Activated T-cell treated with anti-CD3 and anti-CD28 coated beads, Interleukin-2, amount 50 U/mL, for 1 hour (primary cell): ENCODE results near the gene NPTX2.

ENCODE experiments used
- DNase-seq: peaks from one replicate; pipeline ENCODE4 v3.0.0-alpha.2; 2020

NPTX2 gene

GRCh38 chr7:98619450-98620321, 2.6 kb downstream of the NPTX2 start:
- no peak for DNase-seq

DNA sequence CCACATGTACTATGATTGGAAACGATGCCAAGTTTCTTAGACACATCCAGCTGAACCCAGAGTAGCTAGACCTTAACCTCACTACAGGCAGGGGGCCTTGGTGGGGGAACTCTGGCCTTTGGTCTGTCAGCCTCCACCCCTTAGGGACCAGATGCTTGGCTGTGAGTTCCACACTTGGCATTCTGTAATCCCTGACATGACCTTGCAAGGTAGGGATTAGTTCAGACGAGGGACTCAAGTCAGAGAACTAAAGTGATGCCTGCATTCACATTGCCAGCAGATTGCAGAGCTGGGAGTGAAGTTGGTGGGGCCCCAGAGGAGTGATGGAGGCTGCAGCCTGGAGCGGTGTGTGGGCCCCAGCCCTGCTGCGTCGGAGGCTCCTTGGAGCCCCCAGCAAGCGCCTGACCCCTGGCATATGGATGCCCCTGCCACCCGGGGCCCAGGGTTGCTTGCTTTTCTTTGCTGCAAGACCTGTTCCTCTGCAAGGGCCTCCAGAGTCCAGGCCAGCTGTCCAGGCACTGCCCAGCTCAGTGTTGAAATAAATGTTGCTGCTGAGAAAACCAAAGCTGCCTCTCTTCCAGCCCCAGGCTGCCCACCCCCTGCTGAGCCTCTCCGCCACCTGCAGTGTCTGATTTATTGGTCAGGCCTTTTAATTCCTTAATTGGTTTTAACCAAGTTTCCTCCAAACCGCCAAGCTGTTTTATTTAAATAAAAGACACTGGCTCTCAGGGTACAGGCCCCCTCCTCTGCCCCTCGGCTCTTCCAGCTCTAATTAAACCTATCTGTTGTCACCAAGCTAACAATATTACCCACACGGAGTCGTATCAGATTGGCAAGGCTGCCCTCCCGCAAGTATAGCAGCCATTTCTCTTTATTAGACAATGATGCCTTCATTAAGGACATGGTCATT, 4.7 kb downstream of the NPTX2 start:
- DNase-seq = no peak

DNA sequence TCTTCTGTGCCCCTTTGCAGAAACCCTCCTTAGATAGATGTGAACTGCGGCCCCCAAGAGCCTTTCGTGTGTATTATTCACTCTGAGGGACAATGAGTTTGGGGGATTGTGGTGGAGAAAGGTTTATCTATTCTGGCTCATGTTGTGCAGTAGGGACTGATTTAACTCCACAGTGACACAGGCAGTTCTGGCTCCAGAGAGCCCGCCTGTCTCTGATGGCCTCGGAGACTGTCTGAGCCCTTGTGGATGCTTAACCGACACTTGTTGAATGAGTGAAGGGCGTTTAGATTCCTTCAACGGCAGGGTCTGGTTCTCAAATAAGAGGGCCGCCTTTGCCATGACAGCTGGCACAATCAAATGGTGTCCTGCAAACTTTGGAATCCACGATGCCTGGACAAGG, 5.8 kb downstream of the NPTX2 start:
- no peak for DNase-seq

GRCh38 chr7:98624846-98625420, 7.8 kb downstream of the NPTX2 start:
- DNase-seq = no peak

- DNase-seq = no peak
These were observed 9.7 kb downstream of the NPTX2 start for GRCh38 chr7:98626460-98627412.

- DNase-seq = no peak
These were observed 10.3 kb downstream of the NPTX2 start for GRCh38 chr7:98627413-98627790.

DNA sequence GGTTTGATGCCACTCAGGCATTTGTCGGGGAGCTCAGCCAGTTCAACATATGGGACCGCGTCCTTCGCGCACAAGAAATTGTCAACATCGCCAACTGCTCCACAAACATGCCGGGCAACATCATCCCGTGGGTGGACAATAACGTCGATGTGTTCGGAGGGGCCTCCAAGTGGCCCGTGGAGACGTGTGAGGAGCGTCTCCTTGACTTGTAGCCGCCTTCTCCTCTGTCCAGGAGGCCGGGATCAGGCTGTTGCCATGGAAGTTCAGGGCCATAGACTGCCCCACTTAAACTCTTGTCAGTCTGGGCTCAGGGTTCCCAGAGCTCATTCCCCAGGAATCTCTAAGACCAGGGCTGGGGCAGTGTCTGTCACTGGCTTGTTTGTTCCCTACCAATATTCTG, 11.3 kb downstream of the NPTX2 start:
- DNase-seq = no peak

DNA sequence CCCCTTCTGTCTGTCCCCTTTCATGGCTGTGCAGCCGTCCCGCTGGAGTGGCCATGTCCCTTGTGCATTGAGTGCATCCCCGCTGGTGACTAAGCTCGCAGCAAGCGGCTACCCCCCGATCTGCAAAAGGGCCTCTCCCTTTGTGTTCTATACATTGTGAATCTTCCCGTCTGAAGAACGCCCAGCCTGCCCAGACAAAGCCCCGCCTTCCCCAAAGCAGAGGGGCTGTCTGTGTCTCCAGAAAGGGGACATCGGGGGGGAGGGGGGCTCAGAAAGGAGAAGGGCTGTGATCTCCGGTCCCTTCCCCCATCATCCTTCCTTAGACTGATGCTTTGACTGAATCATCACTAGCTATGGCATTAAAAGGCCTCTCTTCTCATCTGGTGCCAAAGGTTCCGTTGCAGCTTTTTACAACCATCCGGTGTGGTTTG, 11.9 kb downstream of the NPTX2 start:
- no peak for DNase-seq

DNA sequence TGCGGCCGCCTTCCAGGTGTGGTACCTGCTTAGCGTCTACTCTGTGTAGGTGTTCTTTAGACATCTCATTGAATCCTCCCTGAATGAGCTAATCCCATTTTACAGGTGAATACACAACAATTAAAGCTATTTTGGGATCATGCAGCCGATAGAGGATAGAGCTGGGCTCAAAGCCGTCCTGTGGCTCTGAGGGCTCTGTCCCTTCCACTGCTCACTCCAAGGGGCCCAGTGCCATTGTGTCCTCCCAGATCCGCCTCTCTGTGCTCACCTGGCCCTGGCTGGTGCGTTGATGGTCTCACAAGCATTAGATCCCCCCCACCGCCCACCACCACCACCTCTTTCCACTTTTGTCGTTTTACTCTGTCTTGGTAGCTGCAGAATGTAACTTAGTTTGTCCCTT, 13.1 kb downstream of the NPTX2 start:
- DNase-seq = no peak

- DNase-seq = no peak
These were observed 13.7 kb downstream of the NPTX2 start for GRCh38 chr7:98630770-98631169.

DNA sequence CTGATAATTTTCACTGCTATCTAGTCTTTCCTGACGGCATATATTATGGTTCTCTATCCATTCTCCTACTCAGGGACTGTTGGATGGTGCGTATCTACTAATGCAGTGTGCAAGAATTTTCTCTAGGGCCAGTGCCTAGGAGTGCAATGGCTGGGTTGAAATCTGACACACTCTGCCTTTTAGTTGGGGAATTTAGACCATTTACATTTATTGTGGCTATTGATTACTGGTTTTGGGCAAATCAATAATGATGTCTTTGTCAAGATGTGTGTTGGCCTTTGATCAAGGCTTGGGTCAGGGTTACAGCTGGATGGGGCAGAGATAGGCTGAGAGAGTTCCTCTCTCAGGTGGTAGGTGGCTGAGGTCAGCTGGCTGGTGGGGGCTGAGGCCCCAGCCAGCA, 21.8 kb downstream of the NPTX2 start:
- no peak for DNase-seq

- no peak for DNase-seq
These were observed 23.3 kb downstream of the NPTX2 start for GRCh38 chr7:98640375-98640774.

DNA sequence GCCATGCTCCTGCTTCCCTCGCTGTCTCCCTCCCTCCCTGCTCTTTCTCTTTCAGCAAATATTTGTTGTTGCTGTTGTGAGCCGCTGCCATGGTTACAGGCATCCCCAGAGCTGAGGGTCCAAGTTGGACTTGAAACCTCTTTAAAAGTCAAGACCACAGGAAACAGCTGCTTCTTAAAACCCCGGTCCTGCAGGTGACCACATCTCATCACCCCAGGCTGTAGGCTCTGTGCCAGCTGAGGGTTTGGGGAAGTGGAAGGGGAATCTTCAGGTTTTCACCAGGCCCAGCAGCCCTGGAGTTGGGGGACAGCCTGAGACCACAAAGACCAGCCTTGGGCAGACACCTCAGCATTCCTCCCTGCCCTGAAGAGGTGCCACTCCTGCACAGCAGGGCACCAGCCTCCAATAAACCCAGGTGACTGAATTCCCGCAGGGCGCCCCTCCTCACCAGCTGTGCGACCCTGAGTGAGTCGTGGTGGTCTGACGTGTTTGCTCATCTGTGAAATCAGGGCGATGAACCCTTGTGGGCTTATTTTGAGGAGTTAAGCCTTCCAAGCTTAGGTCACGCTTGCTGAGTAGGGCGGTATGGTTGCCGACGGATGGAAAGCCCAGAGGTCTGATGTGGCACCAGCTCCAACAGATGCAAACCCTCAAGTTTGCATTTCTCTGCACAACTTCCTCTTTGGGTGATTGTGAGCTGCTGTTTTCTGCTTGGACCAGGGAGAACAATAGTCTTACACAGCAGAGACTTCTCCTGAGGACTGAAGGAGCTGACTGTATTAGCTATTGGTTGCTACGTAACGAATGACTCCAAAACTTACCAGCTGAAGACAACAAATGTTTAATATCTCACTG, 24.8 kb downstream of the NPTX2 start:
- DNase-seq = no peak

GRCh38 chr7:98643236-98643985, 26.3 kb downstream of the NPTX2 start:
- DNase-seq = no peak

DNA sequence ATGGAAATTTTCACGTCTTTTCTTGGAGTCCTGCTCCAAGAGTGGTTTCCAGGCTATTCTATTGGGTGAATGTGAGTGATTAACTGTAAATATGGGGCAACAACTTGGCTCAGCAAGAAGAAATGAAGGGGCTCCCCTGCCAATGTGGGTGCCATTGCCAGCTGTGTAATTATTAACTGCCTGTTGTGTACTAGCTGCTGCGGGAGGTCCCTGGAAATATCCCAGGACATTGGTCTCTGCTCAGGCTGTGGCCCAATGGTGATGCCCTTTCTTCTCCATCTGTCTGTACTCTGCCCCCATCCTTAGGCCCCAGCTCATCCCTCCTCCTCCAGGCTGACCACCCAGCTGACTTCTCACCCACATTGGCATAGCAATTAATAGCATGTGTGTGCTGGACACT, 29.4 kb downstream of the NPTX2 start:
- DNase-seq = no peak

DNA sequence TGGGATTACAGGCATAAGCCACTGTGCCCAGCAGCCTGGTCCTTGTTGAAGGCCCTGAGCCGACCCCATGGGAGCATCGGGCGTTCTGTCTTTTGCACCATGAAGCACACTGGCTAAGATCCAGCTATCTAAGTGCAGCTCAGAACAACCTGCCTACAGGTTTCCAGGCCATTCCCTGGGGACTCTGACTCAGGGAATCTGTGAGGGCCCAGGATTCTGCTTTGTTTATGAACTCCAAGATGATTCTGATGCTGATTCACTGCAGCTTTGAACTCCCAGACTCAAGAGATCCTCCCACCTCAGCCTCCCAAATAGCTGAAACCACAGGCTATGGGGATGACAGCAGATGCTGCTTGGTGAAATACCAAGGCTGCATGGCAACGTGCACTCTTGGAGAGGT, 30.2 kb downstream of the NPTX2 start:
- no peak for DNase-seq

DNA sequence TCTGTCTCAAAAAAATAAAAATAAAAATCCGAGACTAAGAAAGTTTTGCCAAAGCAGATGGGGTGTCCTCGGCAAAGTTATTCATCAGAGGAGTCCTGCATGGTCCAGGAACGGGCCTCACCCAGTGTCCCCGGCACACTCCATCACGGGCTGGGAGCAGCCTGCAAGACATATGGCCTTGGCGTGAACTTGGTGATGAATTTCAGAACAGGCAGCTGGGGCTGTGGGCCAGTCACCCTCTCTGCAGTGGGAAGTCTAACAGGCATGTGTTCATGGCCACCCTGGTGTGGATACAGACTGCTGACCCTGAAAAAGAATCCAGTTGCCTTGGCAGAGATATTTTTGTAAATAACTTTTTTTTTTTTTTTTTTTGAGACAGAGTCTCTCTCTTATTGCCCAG, 34.7 kb downstream of the NPTX2 start:
- DNase-seq = no peak

GRCh38 chr7:98653601-98654310, 36.7 kb downstream of the NPTX2 start:
- no peak for DNase-seq

DNA sequence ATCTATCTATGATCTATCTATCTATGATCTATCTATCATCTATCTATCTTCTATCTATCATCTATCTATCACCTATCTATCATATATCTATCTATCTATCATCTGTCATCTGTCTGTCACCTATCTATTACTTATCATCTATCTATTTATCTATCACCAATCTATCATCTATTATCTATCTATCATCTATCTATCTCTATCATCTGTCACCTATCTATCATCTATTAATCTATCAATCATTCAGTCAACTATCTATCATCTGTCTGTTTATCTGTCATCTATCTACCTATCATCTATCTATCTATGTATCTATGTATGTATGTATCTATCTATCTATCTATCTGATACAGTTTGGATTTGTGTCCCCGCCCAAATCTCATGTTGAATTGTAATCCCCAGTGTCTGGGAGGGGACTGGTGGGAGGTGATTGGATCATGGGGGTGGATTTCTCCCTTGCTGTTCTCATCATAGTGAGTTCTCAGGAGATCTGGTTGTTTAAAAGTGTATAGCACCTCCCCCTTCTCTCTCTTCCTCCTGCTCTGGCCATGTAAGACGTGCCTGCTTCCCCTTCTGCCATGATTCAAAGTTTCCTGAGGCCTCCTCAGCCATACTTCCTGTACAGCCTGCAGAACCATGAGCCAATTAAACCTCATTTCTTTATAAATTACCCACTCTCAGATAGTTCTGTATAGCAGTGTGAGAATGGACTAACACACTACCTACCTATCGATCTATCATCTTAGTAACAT, 37.6 kb downstream of the NPTX2 start:
- DNase-seq = no peak
